Ovary (tissue), 3 donors: ENCODE data around the gene CCDC175.

Experiments used
- CTCF ChIP-seq, 3 donors: fragments of 450-650 bp in 2 of 3; fragments of 200-600 bp in 1 of 3; IDR thresholded peaks; one replicate each; pipeline versions ENCODE4 v1.5.1 to v1.8.0; 2016 to 2022; ENCODE audit warnings: antibody characterized with exemption in 3 of 3, mild to moderate bottlenecking in 1 of 3
- POLR2A ChIP-seq: fragments of 450-650 bp; IDR thresholded peaks from one replicate; pipeline ENCODE4 v1.6.1; 2017; ENCODE audit warnings: antibody characterized with exemption, mild to moderate bottlenecking, moderate library complexity
- donor health status: DM: no; HTN: no; CAD: no.

DNA sequence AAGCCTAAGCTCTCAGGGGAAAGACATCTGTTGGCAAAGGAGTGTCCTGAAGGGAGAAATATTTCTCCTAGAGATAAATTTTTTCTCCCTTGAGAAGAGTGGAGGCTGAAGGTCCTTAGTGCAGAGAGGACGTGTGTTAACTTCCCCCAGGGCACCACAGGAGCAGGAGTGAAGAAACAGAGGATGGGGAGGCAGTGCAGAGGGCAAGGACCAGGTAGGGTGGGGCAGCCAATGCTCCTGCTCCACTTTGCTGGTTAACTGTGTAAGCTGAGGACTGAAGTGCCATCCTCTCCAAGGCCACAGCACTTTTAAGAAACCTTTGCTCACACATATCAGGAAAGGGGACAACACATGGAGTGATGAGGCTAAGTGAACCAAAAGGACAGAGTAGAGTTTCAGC lies 96.4 kb downstream of the CCDC175 start:
- no peak for TF ChIP-seq POLR2A
- TF ChIP-seq CTCF (IDR thresholded peaks at IDR 0.05), result no peak
